Activated CD8-positive, alpha-beta T cell treated with anti-CD3 and anti-CD28 coated beads for 36 hours (primary cell): ENCODE measurements around the gene ZNF709. TPM values are rescaled to one million over a fixed set of nuclear protein-coding genes. Genes with fewer than 3 reads are reported as not detected.
"Not testable (repeated sequence)": the region's sequence is repeated elsewhere in the genome, so short reads cannot be mapped to it uniquely, and the experiment has no call there.

Source experiments
- ATAC-seq: fragments of 200-7000 bp; cut with Tn5 transposase; one replicate; pipeline ENCODE4 v1.10.0; 2021; ENCODE audit warnings: mild to moderate bottlenecking, moderate library complexity
- CTCF ChIA-PET: fragments of 350-600 bp; sonication (Branson Sonifier 250); formaldehyde crosslinking; loops from one replicate; lab custom pipeline; 2021; ENCODE audit warnings: antibody characterized with exemption; lab: Charles Lee
- POLR2A ChIA-PET: fragments of 350-600 bp; sonication (Branson Sonifier 250); formaldehyde crosslinking; loops from one replicate; lab custom pipeline; 2021; ENCODE audit warnings: antibody characterized with exemption; lab: Charles Lee
- DNase-seq: peaks from one replicate; pipeline ENCODE4 v3.0.0-alpha.2; 2020
- H3K27ac Mint-ChIP-seq: one replicate; pipeline ENCODE4 v1.8.0; 2021; ENCODE audit warnings: mild to moderate bottlenecking, mixed read lengths
- H3K27me3 Mint-ChIP-seq: one replicate; pipeline ENCODE4 v1.8.0; 2021; ENCODE audit warnings: mixed read lengths
- H3K36me3 Mint-ChIP-seq: one replicate; pipeline ENCODE4 v1.8.0; 2021; ENCODE audit warnings: low read depth, mixed read lengths
- H3K4me1 Mint-ChIP-seq: one replicate; pipeline ENCODE4 v1.8.0; 2021; ENCODE audit warnings: low read depth, mixed read lengths
- H3K4me3 Mint-ChIP-seq: one replicate; pipeline ENCODE4 v1.8.0; 2021; ENCODE audit warnings: mild to moderate bottlenecking, moderate library complexity, mixed read lengths
- H3K9me3 Mint-ChIP-seq: one replicate; pipeline ENCODE4 v1.8.0; 2021; ENCODE audit warnings: mixed read lengths
- intact Hi-C: fragments of 100-400 bp; cut with micrococcal nuclease; formaldehyde crosslinking; loops from one replicate; pipeline ENCODE4 v1.10.0; 2022
- total RNA-seq, 2 experiments: library from RNA; stranded (reverse); gene quantifications; one replicate each; pipeline ENCODE4 v1.2.3, GENCODE V29; 2021
- TF ChIP-seq, protein P1 (sequence below): fragments of 200-600 bp; IDR thresholded peaks from one replicate; pipeline ENCODE4 v1.8.0; 2022; ENCODE audit warnings: antibody characterized with exemption, mild to moderate bottlenecking

The ZNF709 gene
- total RNA-seq, 2 experiments from 2014 or later = 1.5 to 1.6 TPM

- H3K9me3 Mint-ChIP-seq = peaks cover 6% of the 10 kb centered on the region
- no peak for DNase-seq
- intact Hi-C loops = no loop called here
- H3K4me3 Mint-ChIP-seq = peak overlapping the region; percentile 55
- no peak for ATAC-seq
- peaks cover 21% of the 10 kb centered on the region for H3K4me1 Mint-ChIP-seq
- peaks cover 2% of the 10 kb centered on the region for H3K36me3 Mint-ChIP-seq
- POLR2A ChIA-PET = interaction anchor here (0.6 to 1.3 kb wide), 6 partner anchors 38 to 441 kb away, joined by 3 to 7 read pairs (median 3); partner anchors contain the start of gene ZNF563
- H3K27me3 Mint-ChIP-seq = no peaks in the 10 kb centered on the region
- CTCF ChIA-PET = interaction anchor here (0.5 to 1.6 kb wide), 9 partner anchors 9 to 697 kb away, joined by 3 to 6 read pairs (median 3); partner anchors contain the start of gene ZNF709
- TF ChIP-seq, protein P1, sequence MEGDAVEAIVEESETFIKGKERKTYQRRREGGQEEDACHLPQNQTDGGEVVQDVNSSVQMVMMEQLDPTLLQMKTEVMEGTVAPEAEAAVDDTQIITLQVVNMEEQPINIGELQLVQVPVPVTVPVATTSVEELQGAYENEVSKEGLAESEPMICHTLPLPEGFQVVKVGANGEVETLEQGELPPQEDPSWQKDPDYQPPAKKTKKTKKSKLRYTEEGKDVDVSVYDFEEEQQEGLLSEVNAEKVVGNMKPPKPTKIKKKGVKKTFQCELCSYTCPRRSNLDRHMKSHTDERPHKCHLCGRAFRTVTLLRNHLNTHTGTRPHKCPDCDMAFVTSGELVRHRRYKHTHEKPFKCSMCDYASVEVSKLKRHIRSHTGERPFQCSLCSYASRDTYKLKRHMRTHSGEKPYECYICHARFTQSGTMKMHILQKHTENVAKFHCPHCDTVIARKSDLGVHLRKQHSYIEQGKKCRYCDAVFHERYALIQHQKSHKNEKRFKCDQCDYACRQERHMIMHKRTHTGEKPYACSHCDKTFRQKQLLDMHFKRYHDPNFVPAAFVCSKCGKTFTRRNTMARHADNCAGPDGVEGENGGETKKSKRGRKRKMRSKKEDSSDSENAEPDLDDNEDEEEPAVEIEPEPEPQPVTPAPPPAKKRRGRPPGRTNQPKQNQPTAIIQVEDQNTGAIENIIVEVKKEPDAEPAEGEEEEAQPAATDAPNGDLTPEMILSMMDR = no peak
- H3K27ac Mint-ChIP-seq = peak overlapping the region; percentile 39
Observed at GRCh38 chr19:12494260-12494860, 9.7 kb upstream of the ZNF709 start.

DNA sequence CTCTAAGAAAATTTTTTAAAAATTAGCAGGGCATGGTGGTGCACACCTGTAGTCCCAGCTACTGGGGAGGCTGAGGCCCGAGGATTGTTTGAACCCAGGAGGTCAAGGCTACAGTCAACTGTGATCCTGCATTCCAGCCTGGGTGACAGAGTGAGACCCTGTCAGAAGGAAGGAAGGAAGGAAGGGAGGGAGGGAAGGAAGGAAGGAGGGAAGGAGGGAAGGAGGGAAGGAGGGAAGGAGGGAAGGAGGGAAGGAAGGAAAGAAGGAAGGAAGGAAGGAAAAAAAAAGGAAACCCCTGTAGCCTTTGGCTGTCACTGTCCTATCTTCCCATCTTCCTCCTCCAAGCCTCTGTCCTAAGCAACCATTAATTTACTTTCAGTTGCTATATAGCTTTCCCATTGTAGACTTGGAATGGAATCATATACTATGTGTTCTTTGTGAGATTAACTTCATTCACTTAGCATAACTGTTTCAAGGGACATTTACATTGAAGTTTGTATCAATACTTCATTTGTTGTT is 1.7 kb upstream of the ZNF709 start:
- H3K4me1 Mint-ChIP-seq = peaks cover 28% of the 10 kb centered on the region
- ChIA-PET CTCF (interaction anchor here (1.3 kb wide), 1 partner anchor 563 kb away, joined by 3 read pairs; no protein-coding TSS in a partner anchor), POLR2A (interaction anchor here (1.0 kb wide), 2 partner anchors 9 to 10 kb away, joined by 3 read pairs; no protein-coding TSS in a partner anchor)
- H3K9me3 Mint-ChIP-seq, H3K27ac Mint-ChIP-seq, H3K27me3 Mint-ChIP-seq, ATAC-seq, DNase-seq, H3K36me3 Mint-ChIP-seq, intact Hi-C loops, H3K4me3 Mint-ChIP-seq: not testable (repeated sequence)

DNA sequence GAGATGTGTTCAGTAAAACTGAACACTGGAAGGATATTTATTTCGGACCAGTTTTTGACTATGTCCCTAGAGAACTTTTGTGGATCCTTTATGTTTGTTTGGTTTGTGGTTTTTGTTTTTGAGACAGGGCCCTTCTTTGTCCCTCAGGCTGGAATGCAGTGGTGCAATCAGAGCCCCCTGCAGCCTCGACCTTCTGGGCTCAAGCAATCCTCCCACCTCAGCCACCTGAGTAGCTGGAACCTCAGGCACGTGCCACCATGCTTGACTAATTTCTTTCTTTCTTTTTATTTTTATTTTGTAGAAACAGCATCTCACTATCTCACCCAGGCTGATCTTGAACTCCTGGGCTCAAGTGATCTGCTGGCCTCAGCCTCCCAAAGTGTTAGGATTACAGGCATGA is 955 bp upstream of the ZNF709 start:
- H3K4me3 Mint-ChIP-seq = peak overlapping the region; percentile 89
- TF ChIP-seq, protein P1 = no peak
- H3K27ac Mint-ChIP-seq = no peak overlapping the region
- intact Hi-C loops = no loop called here
- H3K4me1 Mint-ChIP-seq = peaks cover 28% of the 10 kb centered on the region
- DNase-seq (no peak), ATAC-seq (no peak)
- ChIA-PET CTCF (interaction anchor here (1.4 kb wide), 1 partner anchor 10 kb away, joined by 6 read pairs; no protein-coding TSS in a partner anchor), POLR2A (interaction anchor here (1.0 kb wide), 1 partner anchor 10 kb away, joined by 3 read pairs; no protein-coding TSS in a partner anchor)
- no peaks in the 10 kb centered on the region for H3K9me3 Mint-ChIP-seq
- H3K36me3 Mint-ChIP-seq = no peaks in the 10 kb centered on the region
- no peaks in the 10 kb centered on the region for H3K27me3 Mint-ChIP-seq

DNA sequence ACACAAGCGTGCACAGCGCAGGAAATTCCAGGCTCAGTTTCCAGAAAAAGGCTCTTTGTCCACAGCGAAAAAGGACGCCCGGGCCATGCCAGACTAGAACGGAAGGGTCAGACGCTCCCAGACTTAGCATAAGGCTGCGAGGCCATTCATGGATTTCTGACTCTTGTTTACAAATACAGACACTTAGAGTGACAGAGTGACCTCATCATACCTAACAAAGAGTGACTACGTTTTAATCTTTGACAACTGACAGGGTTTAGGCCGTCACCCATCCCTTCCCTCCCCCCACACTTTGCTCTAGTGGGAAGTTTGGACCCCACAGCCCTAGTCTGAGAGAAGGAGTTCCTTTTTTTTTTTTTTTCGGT is 418 bp upstream of the ZNF709 start:
- no peaks in the 10 kb centered on the region for H3K9me3 Mint-ChIP-seq
- peak overlapping the region; percentile 89 for H3K4me3 Mint-ChIP-seq
- peaks cover 28% of the 10 kb centered on the region for H3K4me1 Mint-ChIP-seq
- DNase-seq (no peak), ATAC-seq (peak; percentile 38)
- intact Hi-C loops = no loop called here
- H3K27ac Mint-ChIP-seq = peak overlapping the region; percentile 85
- ChIA-PET POLR2A (interaction anchor here (0.9 to 1.2 kb wide), 3 partner anchors 11 to 131 kb away, joined by 3 to 6 read pairs (median 4); no protein-coding TSS in a partner anchor), CTCF (interaction anchor here (1.4 kb wide), 1 partner anchor 10 kb away, joined by 6 read pairs; no protein-coding TSS in a partner anchor)
- H3K36me3 Mint-ChIP-seq = no peaks in the 10 kb centered on the region
- TF ChIP-seq, protein P1 = no peak
- H3K27me3 Mint-ChIP-seq = no peaks in the 10 kb centered on the region

- Mint-ChIP-seq H3K4me1 (peaks cover 32% of the 10 kb centered on the region), H3K27ac (peak overlapping the region; percentile 64), H3K4me3 (peak overlapping the region; percentile 89), H3K9me3 (no peaks in the 10 kb centered on the region), H3K36me3 (no peaks in the 10 kb centered on the region), H3K27me3 (no peaks in the 10 kb centered on the region)
- ChIA-PET CTCF (interaction anchor here (2.0 kb wide), 1 partner anchor 11 kb away, joined by 5 read pairs; no protein-coding TSS in a partner anchor), POLR2A (interaction anchor here (1.0 to 1.2 kb wide), 2 partner anchors 12 to 151 kb away, joined by 3 to 6 read pairs; partner anchors contain the start of gene ZNF563)
- TF ChIP-seq, protein P1 = no peak
- intact Hi-C loops = no loop called here
- ATAC-seq (no peak), DNase-seq (no peak)
Observed at GRCh38 chr19:12484011-12484370, 625 bp downstream of the ZNF709 start.
